OCI-LY3 (cell line): ENCODE results near the gene MTMR10.

Source experiments
- EZH2phosphoT487 ChIP-seq: fragments of 200-600 bp; shearing (Covaris generic); IDR thresholded peaks from 2 replicates; pipeline ENCODE4 v1.6.1; 2018; ENCODE audit warnings: antibody characterized with exemption, mixed run types, low read depth
- TF ChIP-seq, protein P1 (sequence below): fragments of 200-600, 300-600 bp; sonication (generic); IDR thresholded peaks from 2 replicates; pipeline ENCODE4 v1.5.1; 2014; ENCODE audit warnings: antibody characterized with exemption, low read length, low read depth

- TF ChIP-seq, protein P1, sequence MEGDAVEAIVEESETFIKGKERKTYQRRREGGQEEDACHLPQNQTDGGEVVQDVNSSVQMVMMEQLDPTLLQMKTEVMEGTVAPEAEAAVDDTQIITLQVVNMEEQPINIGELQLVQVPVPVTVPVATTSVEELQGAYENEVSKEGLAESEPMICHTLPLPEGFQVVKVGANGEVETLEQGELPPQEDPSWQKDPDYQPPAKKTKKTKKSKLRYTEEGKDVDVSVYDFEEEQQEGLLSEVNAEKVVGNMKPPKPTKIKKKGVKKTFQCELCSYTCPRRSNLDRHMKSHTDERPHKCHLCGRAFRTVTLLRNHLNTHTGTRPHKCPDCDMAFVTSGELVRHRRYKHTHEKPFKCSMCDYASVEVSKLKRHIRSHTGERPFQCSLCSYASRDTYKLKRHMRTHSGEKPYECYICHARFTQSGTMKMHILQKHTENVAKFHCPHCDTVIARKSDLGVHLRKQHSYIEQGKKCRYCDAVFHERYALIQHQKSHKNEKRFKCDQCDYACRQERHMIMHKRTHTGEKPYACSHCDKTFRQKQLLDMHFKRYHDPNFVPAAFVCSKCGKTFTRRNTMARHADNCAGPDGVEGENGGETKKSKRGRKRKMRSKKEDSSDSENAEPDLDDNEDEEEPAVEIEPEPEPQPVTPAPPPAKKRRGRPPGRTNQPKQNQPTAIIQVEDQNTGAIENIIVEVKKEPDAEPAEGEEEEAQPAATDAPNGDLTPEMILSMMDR = no peak
- TF ChIP-seq EZH2phosphoT487 = no peak
These were observed 10.3 kb upstream of the MTMR10 start for GRCh38 chr15:31001702-31002101.
